Astrocyte (in vitro differentiated cells and primary cell): ENCODE data around the gene RCL1.

Experiments
- EZH2 ChIP-seq: IDR thresholded peaks from 2 replicates; pipeline ENCODE4 v1.6.1; 2012; ENCODE audit warnings: mild to moderate bottlenecking, low read length, inconsistent platforms; ENCODE audit not compliant: insufficient read depth
- TF ChIP-seq, protein P1 (sequence below): IDR thresholded peaks from 2 replicates; pipeline ENCODE4 v1.5.1; 2011; ENCODE audit warnings: low read depth, mild to moderate bottlenecking, inconsistent platforms, low read length, moderate library complexity; ENCODE audit not compliant: insufficient read depth

DNA sequence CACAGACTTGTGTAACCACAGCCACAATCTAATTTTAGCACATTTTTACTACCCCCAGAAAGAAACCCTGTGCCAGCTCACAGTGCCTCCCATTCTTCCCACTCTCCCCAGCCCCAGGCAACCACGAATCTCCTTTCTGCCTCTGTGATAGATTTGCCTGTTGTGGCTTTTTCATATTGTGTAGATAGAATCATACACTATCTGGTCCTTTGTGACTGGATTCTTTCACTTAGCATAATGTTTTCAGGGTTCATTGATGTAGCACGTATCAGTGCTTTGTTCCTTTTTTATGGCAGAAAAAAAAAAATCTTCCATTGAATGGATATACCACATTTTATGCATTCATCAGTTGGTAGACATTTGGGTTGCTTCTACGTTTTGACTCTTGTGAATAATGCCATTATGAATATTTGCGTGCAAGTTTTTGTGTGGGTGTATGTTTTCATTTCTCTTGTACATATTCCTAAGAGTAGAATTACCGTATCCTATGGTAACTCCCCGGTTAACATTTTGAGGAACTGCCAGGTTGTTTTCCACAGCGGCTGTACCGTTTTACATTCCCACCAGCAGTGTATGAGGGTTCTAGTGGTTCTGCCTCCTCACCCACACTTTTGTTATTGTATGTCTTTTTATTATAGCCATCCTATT, 64.5 kb downstream of the RCL1 start:
- TF ChIP-seq, protein P1, sequence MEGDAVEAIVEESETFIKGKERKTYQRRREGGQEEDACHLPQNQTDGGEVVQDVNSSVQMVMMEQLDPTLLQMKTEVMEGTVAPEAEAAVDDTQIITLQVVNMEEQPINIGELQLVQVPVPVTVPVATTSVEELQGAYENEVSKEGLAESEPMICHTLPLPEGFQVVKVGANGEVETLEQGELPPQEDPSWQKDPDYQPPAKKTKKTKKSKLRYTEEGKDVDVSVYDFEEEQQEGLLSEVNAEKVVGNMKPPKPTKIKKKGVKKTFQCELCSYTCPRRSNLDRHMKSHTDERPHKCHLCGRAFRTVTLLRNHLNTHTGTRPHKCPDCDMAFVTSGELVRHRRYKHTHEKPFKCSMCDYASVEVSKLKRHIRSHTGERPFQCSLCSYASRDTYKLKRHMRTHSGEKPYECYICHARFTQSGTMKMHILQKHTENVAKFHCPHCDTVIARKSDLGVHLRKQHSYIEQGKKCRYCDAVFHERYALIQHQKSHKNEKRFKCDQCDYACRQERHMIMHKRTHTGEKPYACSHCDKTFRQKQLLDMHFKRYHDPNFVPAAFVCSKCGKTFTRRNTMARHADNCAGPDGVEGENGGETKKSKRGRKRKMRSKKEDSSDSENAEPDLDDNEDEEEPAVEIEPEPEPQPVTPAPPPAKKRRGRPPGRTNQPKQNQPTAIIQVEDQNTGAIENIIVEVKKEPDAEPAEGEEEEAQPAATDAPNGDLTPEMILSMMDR, result no peak
- no peak for TF ChIP-seq EZH2
